ENCODE data around the gene ADSL. TPM values are rescaled to one million over a fixed set of nuclear protein-coding genes. Genes with fewer than 3 reads are reported as not detected.

ADSL gene
- total RNA-seq, 1 donor from 2014 or later, result 48.5 TPM

GRCh38 chr22:40313007-40313406 is 33.3 kb upstream of the ADSL start:
- TF ChIP-seq, protein P1, sequence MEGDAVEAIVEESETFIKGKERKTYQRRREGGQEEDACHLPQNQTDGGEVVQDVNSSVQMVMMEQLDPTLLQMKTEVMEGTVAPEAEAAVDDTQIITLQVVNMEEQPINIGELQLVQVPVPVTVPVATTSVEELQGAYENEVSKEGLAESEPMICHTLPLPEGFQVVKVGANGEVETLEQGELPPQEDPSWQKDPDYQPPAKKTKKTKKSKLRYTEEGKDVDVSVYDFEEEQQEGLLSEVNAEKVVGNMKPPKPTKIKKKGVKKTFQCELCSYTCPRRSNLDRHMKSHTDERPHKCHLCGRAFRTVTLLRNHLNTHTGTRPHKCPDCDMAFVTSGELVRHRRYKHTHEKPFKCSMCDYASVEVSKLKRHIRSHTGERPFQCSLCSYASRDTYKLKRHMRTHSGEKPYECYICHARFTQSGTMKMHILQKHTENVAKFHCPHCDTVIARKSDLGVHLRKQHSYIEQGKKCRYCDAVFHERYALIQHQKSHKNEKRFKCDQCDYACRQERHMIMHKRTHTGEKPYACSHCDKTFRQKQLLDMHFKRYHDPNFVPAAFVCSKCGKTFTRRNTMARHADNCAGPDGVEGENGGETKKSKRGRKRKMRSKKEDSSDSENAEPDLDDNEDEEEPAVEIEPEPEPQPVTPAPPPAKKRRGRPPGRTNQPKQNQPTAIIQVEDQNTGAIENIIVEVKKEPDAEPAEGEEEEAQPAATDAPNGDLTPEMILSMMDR (IDR thresholded peaks at IDR 0.05; ENCODE audit: borderline replicate concordance), result no peak
- H3K36me3 ChIP-seq, result peaks cover 100% of the 10 kb centered on the region
- H3K9me3 ChIP-seq (replicated peaks), result no peaks in the 10 kb centered on the region
- H3K27me3 ChIP-seq (ENCODE audit: low read depth), result no peaks in the 10 kb centered on the region
- intact Hi-C loops (cut with micrococcal nuclease), result no loop called here
- no peak overlapping the region for H3K4me3 ChIP-seq
- H3K4me1 ChIP-seq, result no peaks in the 10 kb centered on the region
- DNase-seq, result no peak
- H3K27ac ChIP-seq (replicated peaks), result no peak overlapping the region

- Histone ChIP-seq H3K9me3 (replicated peaks) (no peaks in the 10 kb centered on the region), H3K36me3 (peaks cover 100% of the 10 kb centered on the region), H3K27ac (replicated peaks) (no peak overlapping the region), H3K4me1 (no peaks in the 10 kb centered on the region), H3K27me3 (ENCODE audit: low read depth) (no peaks in the 10 kb centered on the region), H3K4me3 (no peak overlapping the region)
- DNase-seq, result no peak
- TF ChIP-seq, protein P1 (IDR thresholded peaks at IDR 0.05; ENCODE audit: borderline replicate concordance), result no peak
- intact Hi-C loops (cut with micrococcal nuclease), result no loop called here
These were observed 32.3 kb upstream of the ADSL start for GRCh38 chr22:40314041-40314440.

DNA sequence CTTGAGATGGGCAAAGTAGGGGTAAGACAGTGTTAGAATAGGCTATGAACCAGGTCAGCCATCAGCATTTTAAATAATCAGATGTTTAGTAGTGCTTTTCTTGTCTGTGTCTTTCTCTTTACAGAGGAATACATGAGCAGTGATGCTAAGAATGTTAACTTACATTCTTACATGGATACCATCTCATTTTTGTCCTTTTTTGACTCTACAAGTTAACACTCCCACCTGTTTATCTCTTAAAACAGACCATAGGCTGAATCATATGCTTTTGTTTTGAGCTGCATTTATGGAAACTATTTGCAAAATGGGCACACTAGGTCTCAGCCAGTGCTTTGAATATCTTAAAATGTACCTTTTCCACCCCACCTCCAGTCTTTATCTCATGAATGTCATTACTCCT is 25.6 kb upstream of the ADSL start:
- no peaks in the 10 kb centered on the region for H3K9me3 ChIP-seq (replicated peaks)
- intact Hi-C loops (cut with micrococcal nuclease), result no loop called here
- DNase-seq, result no peak
- no peak overlapping the region for H3K27ac ChIP-seq (replicated peaks)
- no peak overlapping the region for H3K4me3 ChIP-seq
- H3K36me3 ChIP-seq, result peaks cover 95% of the 10 kb centered on the region
- no peaks in the 10 kb centered on the region for H3K27me3 ChIP-seq (ENCODE audit: low read depth)
- TF ChIP-seq, protein P1 (IDR thresholded peaks at IDR 0.05; ENCODE audit: borderline replicate concordance), result no peak
- no peaks in the 10 kb centered on the region for H3K4me1 ChIP-seq

DNA sequence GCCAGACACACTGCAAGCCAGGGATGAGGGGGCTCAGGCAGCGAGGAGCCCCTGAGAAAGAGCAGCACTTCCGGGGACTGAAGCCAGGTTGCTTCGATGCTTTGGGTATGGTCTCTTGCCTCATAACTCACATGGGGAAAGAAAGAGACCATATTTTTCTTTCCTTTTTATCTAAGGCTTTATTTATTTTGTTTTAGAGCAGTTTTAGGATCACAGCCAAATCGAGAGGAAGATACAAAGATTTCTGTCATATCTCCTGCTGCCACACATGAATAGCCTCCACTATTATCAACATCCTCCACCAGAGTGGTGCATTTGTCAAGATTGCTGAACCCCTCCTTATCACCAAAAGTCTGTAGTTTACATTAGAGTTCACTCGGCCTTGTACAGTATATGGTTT is 24.3 kb upstream of the ADSL start:
- intact Hi-C loops (cut with micrococcal nuclease), result no loop called here
- H3K36me3 ChIP-seq, result peaks cover 83% of the 10 kb centered on the region
- H3K4me3 ChIP-seq, result no peak overlapping the region
- no peak for DNase-seq
- no peaks in the 10 kb centered on the region for H3K27me3 ChIP-seq (ENCODE audit: low read depth)
- H3K4me1 ChIP-seq, result peaks cover 8% of the 10 kb centered on the region
- no peaks in the 10 kb centered on the region for H3K9me3 ChIP-seq (replicated peaks)
- TF ChIP-seq, protein P1 (IDR thresholded peaks at IDR 0.05; ENCODE audit: borderline replicate concordance), result no peak
- H3K27ac ChIP-seq (replicated peaks), result no peak overlapping the region

DNA sequence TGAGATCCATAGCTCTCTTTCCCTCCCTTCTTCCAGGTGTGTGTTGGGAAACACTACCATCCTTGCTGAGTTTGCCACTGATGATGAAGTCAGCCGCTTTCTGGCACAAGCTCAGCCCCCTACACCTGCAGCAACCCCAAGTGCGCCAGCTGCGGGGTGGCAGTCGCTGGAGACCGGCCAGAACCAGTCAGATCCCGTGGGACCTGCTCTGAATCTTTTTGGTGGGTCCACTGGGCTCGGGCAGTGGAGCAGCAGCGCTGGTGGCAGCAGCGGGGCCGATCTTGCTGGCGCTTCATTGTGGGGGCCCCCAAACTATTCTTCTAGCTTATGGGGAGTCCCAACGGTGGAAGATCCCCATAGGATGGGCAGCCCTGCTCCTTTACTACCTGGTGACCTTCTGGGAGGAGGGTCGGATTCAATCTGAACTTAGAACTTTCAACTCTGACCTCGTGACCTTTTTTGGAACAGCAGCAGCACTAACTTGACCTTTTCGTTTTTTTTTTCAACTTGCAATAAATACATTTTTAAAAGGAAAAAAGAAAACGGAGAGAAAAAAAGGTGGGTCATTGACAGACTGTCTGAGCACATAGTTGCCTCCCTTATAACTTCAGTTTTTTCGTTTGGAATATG is 23.4 kb upstream of the ADSL start:
- H3K4me1 ChIP-seq, result peaks cover 15% of the 10 kb centered on the region
- no peak for DNase-seq
- peaks cover 77% of the 10 kb centered on the region for H3K36me3 ChIP-seq
- intact Hi-C loops (cut with micrococcal nuclease), result no loop called here
- H3K9me3 ChIP-seq (replicated peaks), result no peaks in the 10 kb centered on the region
- TF ChIP-seq, protein P1 (IDR thresholded peaks at IDR 0.05; ENCODE audit: borderline replicate concordance), result no peak
- no peak overlapping the region for H3K27ac ChIP-seq (replicated peaks)
- H3K27me3 ChIP-seq (ENCODE audit: low read depth), result no peaks in the 10 kb centered on the region
- H3K4me3 ChIP-seq, result no peak overlapping the region

All from left ventricle myocardium inferior (tissue), 1 donor.